HG03025 (cell line): Measurements from ENCODE around the gene TOGARAM1.

ENCODE experiments used
- ATAC-seq: cut with Tn5 transposase; IDR thresholded peaks from one replicate; pipeline ENCODE4 v1.9.1; 2021; ENCODE audit warnings: mild to moderate bottlenecking, moderate library complexity; ENCODE audit not compliant: unreplicated experiment, low FRiP score

TOGARAM1 gene

GRCh38 chr14:44961554-44962333, at the start of gene TOGARAM1, which contains the start of gene KLHL28:
Gene TOGARAM1 (plus strand): TSS chr14:44962190. CDS start chr14:44962422, 232 bp downstream.
Gene KLHL28 (minus strand): TSS chr14:44961947. CDS start chr14:44945928, 16,019 bp downstream.
- ATAC-seq = peak; percentile 92

GRCh38 chr14:44914849-44915248, 47.1 kb upstream of the TOGARAM1 start:
- no peak for ATAC-seq

- no peak for ATAC-seq
These were observed 33.2 kb upstream of the TOGARAM1 start for GRCh38 chr14:44928793-44929192.

GRCh38 chr14:44935155-44935554, 26.8 kb upstream of the TOGARAM1 start:
- ATAC-seq = no peak

- no peak for ATAC-seq
These were observed 24.4 kb upstream of the TOGARAM1 start for GRCh38 chr14:44937547-44937946.

DNA sequence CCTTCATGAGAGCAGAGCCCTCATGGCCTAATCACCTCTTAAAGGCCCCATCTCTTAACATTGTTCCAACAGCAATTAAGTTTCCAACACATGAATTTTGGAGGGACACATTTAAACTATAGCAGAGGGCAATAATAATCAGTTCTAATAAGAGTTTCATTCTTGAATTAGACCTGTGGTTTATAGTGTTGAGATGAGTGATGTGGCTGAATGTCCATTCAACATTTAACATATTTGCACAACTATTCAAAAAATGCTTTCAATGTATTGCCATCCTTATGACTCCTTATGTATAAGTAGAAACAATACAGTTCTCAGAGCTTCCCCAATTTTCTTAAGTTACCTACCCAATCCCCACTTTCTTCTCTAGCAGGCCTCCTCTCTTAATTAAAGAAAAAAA, 21.8 kb upstream of the TOGARAM1 start:
- ATAC-seq = no peak

DNA sequence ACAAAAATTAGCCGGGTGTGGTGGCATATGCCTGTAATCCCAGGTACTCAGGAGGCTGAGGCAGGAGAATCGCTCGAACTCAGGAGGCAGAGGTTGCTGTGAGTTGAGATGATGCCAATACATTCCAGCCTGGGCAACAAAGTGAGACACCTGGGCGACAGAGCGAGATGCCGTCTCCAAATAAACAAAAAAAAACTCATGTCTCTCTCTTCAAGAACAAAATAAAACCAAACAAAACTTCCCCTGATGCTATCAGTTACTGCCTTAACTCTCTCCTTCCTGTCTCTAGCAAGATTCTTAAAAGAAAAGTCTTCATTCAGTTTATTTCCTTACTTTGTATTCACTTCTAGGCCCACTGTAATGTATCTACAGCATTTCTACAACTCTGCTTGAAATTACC, 21.0 kb upstream of the TOGARAM1 start:
- no peak for ATAC-seq

- ATAC-seq = no peak
These were observed 20.4 kb upstream of the TOGARAM1 start for GRCh38 chr14:44941591-44941990.

GRCh38 chr14:44942436-44942835, 19.6 kb upstream of the TOGARAM1 start:
- no peak for ATAC-seq

- no peak for ATAC-seq
These were observed 17.9 kb upstream of the TOGARAM1 start for GRCh38 chr14:44944107-44944506.

DNA sequence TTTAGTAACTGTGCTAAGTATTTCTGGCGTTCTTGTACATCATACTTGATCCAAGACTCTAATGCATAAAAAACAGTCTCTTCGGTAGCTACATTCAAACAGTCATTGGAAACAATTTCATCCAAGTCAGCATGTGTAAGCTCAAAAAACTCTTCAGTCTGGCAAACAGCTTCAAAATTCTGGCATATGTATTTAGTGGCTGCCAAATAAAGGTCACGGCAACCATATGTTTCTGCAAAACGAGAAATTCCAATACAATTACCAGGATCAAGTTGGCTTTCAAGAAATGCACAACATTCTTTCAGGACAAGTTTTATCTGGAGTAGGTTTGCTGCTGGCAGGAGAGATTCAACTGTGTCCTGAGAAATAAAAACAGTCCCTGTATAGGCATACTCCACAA, 16.7 kb upstream of the TOGARAM1 start:
- ATAC-seq = no peak

GRCh38 chr14:44951051-44951450, 10.9 kb upstream of the TOGARAM1 start:
- ATAC-seq = no peak

GRCh38 chr14:44952391-44953110, 9.4 kb upstream of the TOGARAM1 start:
- no peak for ATAC-seq

- ATAC-seq = no peak
These were observed 7.2 kb upstream of the TOGARAM1 start for GRCh38 chr14:44954750-44955149.

DNA sequence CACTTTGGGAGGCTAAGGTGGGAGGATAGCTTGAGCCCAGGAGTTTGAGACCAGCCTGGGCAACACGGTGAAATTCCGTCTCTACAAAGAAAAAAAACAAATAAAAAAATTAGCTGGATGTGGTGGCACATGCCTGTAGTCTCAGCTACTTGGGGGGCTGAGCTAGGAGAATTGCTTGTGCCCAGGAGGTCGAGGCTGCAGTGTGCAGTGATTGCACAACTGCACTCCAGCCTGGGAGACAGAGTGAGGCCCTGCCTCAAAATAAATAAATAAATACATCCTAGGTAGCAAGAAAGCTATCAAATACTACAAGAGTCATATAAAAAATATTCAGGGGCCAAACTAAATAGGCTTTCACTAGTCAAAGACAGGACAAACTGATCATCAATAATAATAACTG, 6.5 kb upstream of the TOGARAM1 start:
- ATAC-seq = no peak

DNA sequence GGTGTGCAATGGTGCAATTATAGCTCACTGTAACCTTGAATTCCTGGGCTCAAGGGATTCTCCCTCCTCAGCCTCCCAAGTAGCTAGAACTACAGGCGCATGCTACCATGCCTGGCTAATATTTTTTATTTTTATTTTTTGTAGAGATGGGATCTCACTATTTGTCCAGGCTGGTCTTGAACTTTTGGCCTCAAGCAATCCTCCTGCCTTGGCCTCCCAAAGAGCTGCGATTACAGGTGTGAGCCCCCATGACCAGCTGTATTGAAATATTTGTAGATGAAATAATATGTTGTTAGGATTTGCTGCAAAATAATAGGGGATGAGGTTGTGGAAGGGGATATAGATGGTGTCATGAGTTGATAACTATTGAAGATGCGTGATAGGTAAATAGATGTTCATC, 5.1 kb upstream of the TOGARAM1 start:
- no peak for ATAC-seq

DNA sequence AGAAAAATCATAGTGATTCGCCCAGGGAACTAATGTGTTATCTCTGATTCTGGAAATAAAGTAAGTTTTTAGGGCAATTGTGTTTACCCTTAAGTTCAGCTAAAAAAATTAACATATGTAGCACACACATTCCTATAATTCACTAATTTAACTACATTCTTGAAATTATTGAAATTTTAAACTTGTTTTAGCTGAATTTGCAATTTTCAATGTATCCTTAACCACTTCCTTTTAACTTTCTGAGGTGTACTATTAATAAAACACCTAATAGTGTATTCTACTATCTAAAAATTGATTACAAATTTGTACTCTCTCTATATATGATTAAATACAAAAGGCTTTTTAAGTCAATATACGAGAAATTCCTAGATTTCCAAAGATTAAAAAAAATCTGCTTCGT, 2.5 kb upstream of the TOGARAM1 start:
- no peak for ATAC-seq

- ATAC-seq = no peak
These were observed 1.8 kb upstream of the TOGARAM1 start for GRCh38 chr14:44960146-44960545.

GRCh38 chr14:44960646-44961045, 1.3 kb upstream of the TOGARAM1 start:
- no peak for ATAC-seq

- ATAC-seq = peak; percentile 13
These were observed 838 bp upstream of the TOGARAM1 start for GRCh38 chr14:44961151-44961553.

DNA sequence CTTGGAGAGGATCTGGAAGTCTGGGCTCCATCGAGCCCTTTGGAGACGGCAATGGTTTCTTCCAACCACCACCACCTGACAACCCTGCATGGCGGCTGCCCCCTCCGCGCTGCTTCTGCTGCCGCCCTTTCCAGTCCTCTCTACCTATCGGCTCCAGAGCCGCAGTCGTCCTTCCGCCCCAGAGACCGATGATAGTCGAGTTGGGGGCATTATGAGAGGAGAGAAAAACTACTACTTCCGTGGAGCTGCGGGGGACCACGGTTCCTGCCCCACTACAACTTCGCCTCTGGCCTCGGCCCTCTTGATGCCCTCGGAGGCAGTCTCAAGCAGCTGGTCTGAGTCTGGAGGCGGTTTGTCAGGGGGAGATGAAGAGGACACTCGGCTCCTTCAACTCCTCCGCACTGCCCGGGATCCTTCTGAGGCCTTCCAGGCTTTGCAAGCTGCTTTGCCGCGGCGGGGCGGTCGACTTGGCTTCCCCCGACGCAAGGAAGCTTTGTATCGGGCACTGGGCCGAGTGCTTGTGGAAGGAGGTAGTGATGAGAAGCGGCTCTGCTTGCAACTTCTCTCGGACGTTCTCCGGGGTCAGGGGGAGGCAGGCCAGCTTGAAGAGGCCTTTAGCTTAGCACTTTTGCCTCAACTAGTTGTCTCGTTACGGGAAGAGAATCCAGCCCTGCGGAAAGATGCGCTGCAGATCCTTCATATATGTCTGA, 499 bp downstream of the TOGARAM1 start:
- peak; percentile 34 for ATAC-seq
